GM12878 (cell line): ENCODE data around the gene ELP4. TPM values are rescaled to one million over a fixed set of nuclear protein-coding genes. Genes with fewer than 3 reads are reported as not detected.

Source experiments
- ATAC-seq: fragments of 200-7000 bp; cut with Tn5 transposase; 3 replicates; pipeline ENCODE4 v1.9.1; 2020; ENCODE audit warnings: mild to moderate bottlenecking, moderate library complexity
- BruUV-seq: library from RNA; stranded (reverse); fragments of 400-500 nt; replicated peaks from 2 replicates; lab custom pipeline; 2021; lab: Mats Ljungman, UMichigan
- CTCF ChIA-PET: fragments of 300-600 bp; sonication (Branson Sonifier 250); formaldehyde crosslinking; extraction: SDS; loops from one replicate; lab custom pipeline; 2021; ENCODE audit warnings: inconsistent platforms; lab: Yijun Ruan, JAX
- POLR2A ChIA-PET: fragments of 350-600 bp; formaldehyde crosslinking; extraction: SDS; loops from one replicate; lab custom pipeline; 2021; ENCODE audit warnings: inconsistent platforms; lab: Charles Lee
- RAD21 ChIA-PET: fragments of 300-600 bp; sonication (Branson Sonifier 250); formaldehyde crosslinking; loops from one replicate; lab custom pipeline; 2023; ENCODE audit warnings: antibody characterized with exemption; ENCODE audit not compliant: unreplicated experiment; lab: Charles Lee
- SMC1A ChIA-PET: fragments of 300-600 bp; sonication (Branson Sonifier 250); formaldehyde crosslinking; loops from one replicate; lab custom pipeline; 2023; ENCODE audit not compliant: unreplicated experiment, uncharacterized antibody; lab: Charles Lee
- DNase-seq: peaks from one replicate; pipeline ENCODE4 v3.0.0-alpha.2; 2011; ENCODE audit warnings: low read depth, low spot score
- FAIRE-seq: peaks from 3 replicates; lab custom pipeline; 2011; peaks lifted over from hg19 to GRCh38; lab: Jason Lieb, UNC
- H2AFZ ChIP-seq: 2 replicates; pipeline ENCODE4 v1.6.0; 2011; ENCODE audit warnings: low read depth, low read length, control low read depth; ENCODE audit not compliant: control insufficient read depth
- H3K27ac ChIP-seq: 2 replicates; pipeline ENCODE4 v1.5.1; 2011; ENCODE audit warnings: control low read depth; ENCODE audit not compliant: control insufficient read depth, insufficient read depth
- H3K27me3 ChIP-seq, 2 experiments: replicated peaks in 1 of 2; 2 replicates each; pipeline versions ENCODE4 v1.6.0 to v1.6.1; 2011; ENCODE audit warnings: low read length in 1 of 2; ENCODE audit not compliant: control insufficient read depth in 2 of 2, insufficient read depth in 2 of 2
- H3K36me3 ChIP-seq, 2 experiments: 2 replicates each; pipeline ENCODE4 v1.5.1; 2011; ENCODE audit warnings: low read length in 1 of 2; ENCODE audit not compliant: control insufficient read depth in 2 of 2, insufficient read depth in 2 of 2
- H3K4me1 ChIP-seq: 2 replicates; pipeline ENCODE4 v1.6.1; 2011; ENCODE audit warnings: mild to moderate bottlenecking, low read length, moderate library complexity, mixed read lengths; ENCODE audit not compliant: control insufficient read depth, insufficient read depth
- H3K4me2 ChIP-seq: 2 replicates; pipeline ENCODE4 v1.6.0; 2011; ENCODE audit warnings: control low read depth; ENCODE audit not compliant: control insufficient read depth, insufficient read depth
- H3K4me3 ChIP-seq: fragments of 200-600 bp; sonication (generic); 2 replicates; pipeline ENCODE4 v1.5.1; 2016
- H3K79me2 ChIP-seq: 2 replicates; pipeline ENCODE4 v1.6.0; 2011; ENCODE audit warnings: low read length; ENCODE audit not compliant: control insufficient read depth, insufficient read depth
- H3K9ac ChIP-seq: 2 replicates; pipeline ENCODE4 v1.8.0; 2011; ENCODE audit warnings: low read length, control low read depth, mixed read lengths; ENCODE audit not compliant: control insufficient read depth, insufficient read depth
- H3K9me3 ChIP-seq: replicated peaks from 3 replicates; pipeline ENCODE4 v1.5.1; 2011; ENCODE audit warnings: mild to moderate bottlenecking, low read length; ENCODE audit not compliant: control insufficient read depth, insufficient read depth
- H4K20me1 ChIP-seq: 2 replicates; pipeline ENCODE4 v1.6.0; 2011; ENCODE audit not compliant: control insufficient read depth, insufficient read depth
- CTCF ChIP-seq, 3 experiments: IDR thresholded peaks in 2 of 3; conservative IDR thresholded peaks in 1 of 3; 2 replicates each; pipeline ENCODE4 v1.5.1; 2011; ENCODE audit warnings: low read depth in 3 of 3, low read length in 3 of 3, mild to moderate bottlenecking in 3 of 3, control low read depth in 2 of 3, moderate library complexity in 2 of 3, inconsistent platforms in 1 of 3, mixed read lengths in 1 of 3; ENCODE audit not compliant: control insufficient read depth in 2 of 3, insufficient read depth in 1 of 3; ENCODE audit errors: extremely low read depth in 1 of 3
- FOS ChIP-seq: IDR thresholded peaks from 3 replicates; pipeline ENCODE4 v1.6.1; 2011; ENCODE audit warnings: borderline replicate concordance; ENCODE audit not compliant: insufficient read length; ENCODE audit errors: extremely low read depth
- MLLT1 ChIP-seq: fragments of 450-650 bp; IDR thresholded peaks from 2 replicates; pipeline ENCODE4 v1.6.1; 2016; ENCODE audit warnings: mild to moderate bottlenecking
- NFXL1 ChIP-seq: fragments of 450-650 bp; IDR thresholded peaks from 2 replicates; pipeline ENCODE4 v1.6.1; 2017; ENCODE audit warnings: antibody characterized with exemption, mild to moderate bottlenecking, borderline replicate concordance
- PML ChIP-seq: IDR thresholded peaks from 2 replicates; pipeline ENCODE4 v1.6.1; 2012; ENCODE audit warnings: low read length, inconsistent platforms
- RAD51 ChIP-seq: fragments of 450-650 bp; IDR thresholded peaks from 2 replicates; pipeline ENCODE4 v1.6.1; 2016; ENCODE audit warnings: moderate library complexity, mild to moderate bottlenecking, inconsistent platforms
- RB1 ChIP-seq: fragments of 450-650 bp; formaldehyde crosslinking; IDR thresholded peaks from 2 replicates; pipeline ENCODE4 v1.6.1; 2017; ENCODE audit warnings: mild to moderate bottlenecking, borderline replicate concordance
- SIN3A ChIP-seq: IDR thresholded peaks from 2 replicates; pipeline ENCODE4 v1.6.1; 2012; ENCODE audit warnings: low read depth, low read length, improper control_type of control experiment
- SMARCA5 ChIP-seq: fragments of 450-650 bp; IDR thresholded peaks from 2 replicates; pipeline ENCODE4 v1.6.1; 2017; ENCODE audit warnings: mild to moderate bottlenecking
- SMC3 ChIP-seq: IDR thresholded peaks from 2 replicates; pipeline ENCODE4 v1.6.1; 2011; ENCODE audit warnings: low read length, improper control_type of control experiment, borderline replicate concordance
- SP1 ChIP-seq: IDR thresholded peaks from one replicate; pipeline ENCODE4 v1.6.1; 2011; ENCODE audit warnings: low read depth, low read length
- STAT1 ChIP-seq: fragments of 450-650 bp; conservative IDR thresholded peaks from 2 replicates; pipeline ENCODE4 v1.6.1; 2014; ENCODE audit warnings: antibody characterized with exemption, mild to moderate bottlenecking
- TAF1 ChIP-seq: IDR thresholded peaks from 2 replicates; pipeline ENCODE4 v1.6.1; 2011; ENCODE audit warnings: mild to moderate bottlenecking, low read depth, low read length, borderline replicate concordance
- USF1 ChIP-seq: IDR thresholded peaks from 2 replicates; pipeline ENCODE4 v1.6.1; 2011; ENCODE audit warnings: borderline replicate concordance, low read depth, mild to moderate bottlenecking, moderate library complexity, mixed read lengths, low read length; ENCODE audit not compliant: insufficient read depth; ENCODE audit errors: extremely low read length
- WGBS: methylation state at CpG from one replicate; pipeline ENCODE4 v1.1.6; 2016; ENCODE audit warnings: low lambda C conversion rate; ENCODE audit not compliant: insufficient replicate concordance, insufficient coverage; ENCODE audit errors: missing lambda C conversion rate; 5-methylcytosine and 5-hydroxymethylcytosine counted together
- in situ Hi-C: fragments of 300-500 bp; cut with MboI; formaldehyde crosslinking; loops from 9 replicates; pipeline ENCODE4 v1.14.3; 2018; ENCODE audit warnings: mixed read lengths
- intact Hi-C: fragments of 100-400 bp; cut with micrococcal nuclease; formaldehyde crosslinking; loops from one replicate; pipeline ENCODE4 v1.14.2; 2022; ENCODE audit not compliant: unreplicated experiment
- polyA plus RNA-seq, 11 experiments: library from polyadenylated mRNA; depleted of rRNA in 4 of 11; unstranded in 6 of 11; stranded (reverse) in 5 of 11; fragments of >200 nt; fragmentation: Nextera tagmentation in 4 of 11; fragmentation: Illumina TruSeq in 1 of 11; extraction: Ambion mirVana in 4 of 11; extraction: Trizol in 1 of 11; gene quantifications; 1 replicate in 1 of 11; 2 replicates in 10 of 11; pipeline versions ENCODE4 v1.2.1 to v1.2.3, GENCODE V29; 2011 to 2016; ENCODE audit warnings: inconsistent platforms in 2 of 11, missing spikeins in 2 of 11, low read depth in 1 of 11
- total RNA-seq, 4 experiments: library from RNA; depleted of rRNA in 3 of 4; stranded (reverse); fragments of >200 nt in 3 of 4; fragmentation: Illumina TruSeq in 1 of 4; extraction: Trizol in 1 of 4; gene quantifications; 2 replicates each; pipeline versions ENCODE4 v1.2.1 to v1.2.3, GENCODE V29; 2013 to 2021

Gene ELP4
- total and polyA plus RNA-seq, 10 of the 15 experiments (the other 5 are each of a cell fraction or from before 2014, with no cell fraction given) = 17.7 to 36.1 (median 27.0) TPM

- DNase-seq (no peak), ATAC-seq (no peak)
- no TSS peak for BruUV-seq
- intact Hi-C loops = no loop called here
- Histone ChIP-seq H3K36me3 (no peaks in the 10 kb centered on the region), H3K9me3 (no peaks in the 10 kb centered on the region)
- no peak for TF ChIP-seq RAD51
- no peak for TF ChIP-seq PML
- TF ChIP-seq RB1 = no peak
- no peak for TF ChIP-seq NFXL1
- no peak for TF ChIP-seq SMARCA5
- no peak for TF ChIP-seq STAT1
- no peak for TF ChIP-seq FOS
- TF ChIP-seq MLLT1 = no peak
- TF ChIP-seq CTCF (IDR thresholded peaks at IDR 0.05 in 2 of 3, conservative IDR thresholded peaks at IDR 0.05 in 1 of 3; ENCODE audit: control insufficient read depth in 2 of 3, extremely low read depth in 1 of 3, insufficient read depth in 1 of 3, low read depth in 3 of 3, low read length in 3 of 3) = no peak
- no peak for TF ChIP-seq TAF1
- TF ChIP-seq SMC3 = no peak
- TF ChIP-seq USF1 = no peak
- TF ChIP-seq SIN3A = no peak
- no peak for TF ChIP-seq SP1
- TF ChIP-seq, all 136 proteins: peak for 0
- Histone ChIP-seq H3K27ac (no peak overlapping the region), H3K4me3 (no peak overlapping the region), H3K4me2 (no peak overlapping the region), H2AFZ (no peak overlapping the region), H4K20me1 (no peaks in the 10 kb centered on the region), H3K4me1 (no peaks in the 10 kb centered on the region), H3K27me3 (no peaks in the 10 kb centered on the region), H3K79me2 (no peaks in the 10 kb centered on the region), H3K9ac (no peak overlapping the region)
- no peak for FAIRE-seq
- 97% methylated on average over 2 of the region's 2 CpGs for WGBS
- RAD21 ChIA-PET = no interaction called here
- CTCF ChIA-PET = interaction anchor here (0.6 to 1.6 kb wide), 4 partner anchors 16 to 409 kb away, joined by 3 to 5 read pairs (median 4); no protein-coding TSS in a partner anchor
- in situ Hi-C loops = no loop called here
- SMC1A ChIA-PET = no interaction called here
- POLR2A ChIA-PET = no interaction called here
Observed at GRCh38 chr11:31767685-31768084, 258.1 kb downstream of the ELP4 start.
